Transverse colon (tissue), 4 donors: Measurements from ENCODE around the gene GALNT13. TPM values are rescaled to one million over a fixed set of nuclear protein-coding genes. Genes with fewer than 3 reads are reported as not detected.
"Not testable (repeated sequence)": the region's sequence is repeated elsewhere in the genome, so short reads cannot be mapped to it uniquely, and the experiment has no call there.

Source experiments
- DNase-seq: peaks from one replicate; pipeline ENCODE4 v3.0.0-alpha.2; 2019
- H3K27ac ChIP-seq, 4 donors: fragments of 200-600 bp; sonication (generic); 2 replicates each; pipeline ENCODE4 v1.5.1; 2016 to 2018; ENCODE audit warnings: inconsistent platforms in 4 of 4
- H3K27me3 ChIP-seq: fragments of 200-600 bp; sonication (generic); 2 replicates; pipeline ENCODE4 v1.5.1; 2017; ENCODE audit warnings: inconsistent platforms
- H3K36me3 ChIP-seq, 4 donors: fragments of 200-600 bp; sonication (generic); 2 replicates each; pipeline ENCODE4 v1.5.1; 2017 to 2019; ENCODE audit warnings: inconsistent platforms in 4 of 4
- H3K4me1 ChIP-seq, 4 donors: fragments of 200-600 bp; sonication (generic); 2 replicates each; pipeline ENCODE4 v1.5.1; 2017 to 2020; ENCODE audit warnings: inconsistent platforms in 4 of 4
- H3K4me3 ChIP-seq, 4 donors: fragments of 200-600 bp; sonication (generic); 1 replicate in 1 of 4; 2 replicates in 3 of 4; pipeline versions ENCODE4 v1.5.1 to v1.6.1; 2017 to 2019; ENCODE audit warnings: inconsistent platforms in 4 of 4
- H3K9me3 ChIP-seq, 2 donors: fragments of 200-600 bp; sonication (generic); 2 replicates each; pipeline ENCODE4 v1.5.1; 2017 to 2019; ENCODE audit warnings: inconsistent platforms in 2 of 2
- EP300 ChIP-seq: sonication (generic); formaldehyde crosslinking; IDR thresholded peaks from one replicate; pipeline ENCODE4 v1.6.1; 2017; ENCODE audit warnings: antibody characterized with exemption, low read depth
- POLR2A ChIP-seq: fragments of 450-650 bp; IDR thresholded peaks from one replicate; pipeline ENCODE4 v1.6.1; 2016; ENCODE audit warnings: antibody characterized with exemption, mild to moderate bottlenecking, moderate library complexity
- POLR2AphosphoS5 ChIP-seq, 3 donors: sonication (generic); formaldehyde crosslinking; IDR thresholded peaks; one replicate each; pipeline ENCODE4 v1.6.1; 2016; ENCODE audit warnings: antibody characterized with exemption in 3 of 3
- WGBS, 2 donors: methylation state at CpG; one replicate each; pipeline ENCODE4 v1.1.5; 2018; ENCODE audit warnings: low coverage in 1 of 2; 5-methylcytosine and 5-hydroxymethylcytosine counted together
- in situ Hi-C, 4 donors: fragments of 200-750 bp; cut with MboI; loops; one replicate each; pipeline versions ENCODE4 v1.15.0 to v1.15.1; 2017; ENCODE audit warnings: low sequenced_read_pairs in 3 of 4, low pct_ligation_motif_present in 1 of 4, low pct_unique_long_range_greater_than_20kb in 1 of 4
- intact Hi-C: fragments of 100-400 bp; cut with DNase I; formaldehyde crosslinking; loops from one replicate; pipeline ENCODE4 v1.15.1; 2023; ENCODE audit warnings: low total_unique reads
- total RNA-seq, 4 donors: library from RNA; depleted of rRNA; stranded (reverse); fragments of >200 nt; gene quantifications; one replicate each; pipeline ENCODE4 v1.1.0, GENCODE V29; 2016
- TF ChIP-seq, protein P1 (sequence below), 5 experiments: fragments of 200-600 bp in 3 of 5; fragments of 450-650 bp in 2 of 5; sonication (generic) in 3 of 5; IDR thresholded peaks; 1 replicate in 2 of 5; 2 replicates in 3 of 5; pipeline ENCODE4 v1.5.1; 2016 to 2017; ENCODE audit warnings: antibody characterized with exemption in 5 of 5, inconsistent platforms in 3 of 5, mild to moderate bottlenecking in 2 of 5, moderate library complexity in 1 of 5

Gene GALNT13
- total RNA-seq, 4 donors from 2014 or later: 0.41 to 0.95 TPM; not detected in 2

DNA sequence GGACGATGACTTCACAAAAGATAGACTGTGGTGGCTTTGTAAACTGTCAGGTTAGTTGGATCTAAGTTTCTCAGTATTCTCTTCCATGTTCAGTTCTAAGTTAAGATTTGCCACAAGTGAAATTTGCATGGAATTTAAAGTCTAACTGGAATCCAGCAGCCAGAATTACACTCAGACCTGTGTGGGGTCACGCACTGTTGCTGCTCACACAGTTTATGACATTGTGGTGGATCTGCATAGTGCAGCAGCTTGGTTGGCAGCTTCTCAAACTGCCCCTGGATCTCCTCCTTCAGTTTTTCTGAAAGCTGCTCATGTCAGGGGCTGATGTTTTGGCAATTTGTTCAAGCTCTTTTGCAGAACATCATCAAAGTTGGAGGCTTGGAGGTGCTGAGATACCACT lies 598.7 kb downstream of the GALNT13 start:
- TF ChIP-seq POLR2A (no peak), POLR2AphosphoS5 (IDR thresholded peaks at IDR 0.05) (no peak), EP300 (no peak)
- TF ChIP-seq, protein P1, sequence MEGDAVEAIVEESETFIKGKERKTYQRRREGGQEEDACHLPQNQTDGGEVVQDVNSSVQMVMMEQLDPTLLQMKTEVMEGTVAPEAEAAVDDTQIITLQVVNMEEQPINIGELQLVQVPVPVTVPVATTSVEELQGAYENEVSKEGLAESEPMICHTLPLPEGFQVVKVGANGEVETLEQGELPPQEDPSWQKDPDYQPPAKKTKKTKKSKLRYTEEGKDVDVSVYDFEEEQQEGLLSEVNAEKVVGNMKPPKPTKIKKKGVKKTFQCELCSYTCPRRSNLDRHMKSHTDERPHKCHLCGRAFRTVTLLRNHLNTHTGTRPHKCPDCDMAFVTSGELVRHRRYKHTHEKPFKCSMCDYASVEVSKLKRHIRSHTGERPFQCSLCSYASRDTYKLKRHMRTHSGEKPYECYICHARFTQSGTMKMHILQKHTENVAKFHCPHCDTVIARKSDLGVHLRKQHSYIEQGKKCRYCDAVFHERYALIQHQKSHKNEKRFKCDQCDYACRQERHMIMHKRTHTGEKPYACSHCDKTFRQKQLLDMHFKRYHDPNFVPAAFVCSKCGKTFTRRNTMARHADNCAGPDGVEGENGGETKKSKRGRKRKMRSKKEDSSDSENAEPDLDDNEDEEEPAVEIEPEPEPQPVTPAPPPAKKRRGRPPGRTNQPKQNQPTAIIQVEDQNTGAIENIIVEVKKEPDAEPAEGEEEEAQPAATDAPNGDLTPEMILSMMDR (IDR thresholded peaks at IDR 0.05): no peak

DNA sequence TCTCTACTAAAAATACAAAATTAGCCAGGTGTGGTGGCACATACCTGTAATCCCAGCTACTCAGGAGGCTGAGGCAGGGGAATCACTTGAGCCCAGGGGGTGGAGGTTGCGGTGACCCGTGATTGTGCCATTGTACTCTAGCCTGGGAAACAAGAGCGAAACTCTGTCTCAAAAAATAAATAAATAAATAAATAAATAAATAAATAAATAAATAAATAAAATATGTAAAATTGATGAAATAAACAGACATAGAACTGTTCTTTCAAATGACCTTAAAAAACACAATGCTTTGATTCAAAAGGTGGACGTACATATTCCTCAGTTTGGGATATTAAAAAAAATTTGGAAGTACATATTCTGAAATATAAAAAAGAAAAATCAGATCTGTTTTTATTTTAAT lies 599.8 kb downstream of the GALNT13 start:
- DNase-seq, H3K27me3 ChIP-seq, H3K36me3 ChIP-seq, H3K4me1 ChIP-seq, in situ Hi-C loops, H3K4me3 ChIP-seq, H3K9me3 ChIP-seq, H3K27ac ChIP-seq, intact Hi-C loops: not testable (repeated sequence)
- WGBS, 2 donors: 84 to 88% methylated on average over 3 to 4 of the region's 4 CpGs

More for the DNA sequence above, 598.7 kb downstream of the GALNT13 start:
- Histone ChIP-seq H3K27ac (no peak overlapping the region), H3K36me3 (no peaks in the 10 kb centered on the region), H3K4me3 (no peak overlapping the region), H3K9me3 (no peaks in the 10 kb centered on the region), H3K4me1 (no peaks in the 10 kb centered on the region), H3K27me3 (no peaks in the 10 kb centered on the region)
- DNase-seq: no peak
- in situ Hi-C loops (no loop called here), intact Hi-C loops (no loop called here)
- WGBS, 2 donors: 56 to 65% methylated on average over 1 to 2 of the region's 2 CpGs

DNA sequence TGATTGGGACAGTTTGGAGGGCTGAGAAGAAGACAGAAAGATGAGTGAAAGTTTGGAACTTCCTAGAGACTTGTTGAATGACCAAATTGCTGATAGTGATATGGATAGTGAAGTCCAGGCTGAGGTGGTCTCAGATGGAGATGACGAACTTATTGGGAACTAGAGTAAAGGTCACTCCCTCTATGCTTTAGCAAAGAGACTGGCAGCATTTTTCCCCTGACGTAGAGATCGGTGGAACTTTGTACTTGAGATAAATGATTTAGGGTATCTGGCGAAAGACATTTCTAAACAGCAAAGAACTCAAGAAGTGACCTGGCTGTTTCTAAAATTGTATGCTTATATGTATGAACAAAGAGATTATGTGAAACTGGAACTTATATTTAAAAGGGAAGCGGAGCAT lies 605.6 kb downstream of the GALNT13 start:
- Histone ChIP-seq H3K4me3 (no peak overlapping the region), H3K27me3 (no peaks in the 10 kb centered on the region), H3K36me3 (no peaks in the 10 kb centered on the region), H3K27ac (no peak overlapping the region), H3K4me1 (no peaks in the 10 kb centered on the region), H3K9me3 (no peaks in the 10 kb centered on the region)
- DNase-seq: no peak
- TF ChIP-seq POLR2A: no peak
- TF ChIP-seq, protein P1 (IDR thresholded peaks at IDR 0.05): no peak
- TF ChIP-seq EP300: no peak
- TF ChIP-seq POLR2AphosphoS5 (IDR thresholded peaks at IDR 0.05): no peak
- WGBS, 2 donors: 87 to 90% methylated on average over 5 of the region's 5 CpGs
- intact Hi-C loops (no loop called here), in situ Hi-C loops (no loop called here)

DNA sequence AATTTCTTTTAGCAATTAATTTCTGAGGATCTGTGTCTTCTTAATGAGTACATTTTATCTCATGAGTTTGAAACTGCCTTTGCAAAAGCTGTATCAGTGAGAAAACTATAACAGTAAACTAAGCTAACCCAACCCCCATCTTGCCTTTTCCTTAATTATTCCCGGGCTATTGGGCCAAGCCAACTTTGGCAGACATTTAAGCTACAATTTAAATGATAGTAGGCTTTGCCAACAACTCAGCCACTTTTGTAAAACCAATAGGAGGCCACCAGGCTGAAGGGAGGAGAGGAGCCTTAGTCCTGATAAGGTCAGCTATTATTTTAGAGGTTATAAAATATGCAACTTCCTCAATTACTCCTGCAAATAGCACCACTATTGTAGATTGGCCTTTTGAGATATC lies 608.8 kb downstream of the GALNT13 start:
- TF ChIP-seq POLR2A (no peak), EP300 (no peak)
- TF ChIP-seq, protein P1 (IDR thresholded peaks at IDR 0.05): no peak
- in situ Hi-C loops: no loop called here

DNA sequence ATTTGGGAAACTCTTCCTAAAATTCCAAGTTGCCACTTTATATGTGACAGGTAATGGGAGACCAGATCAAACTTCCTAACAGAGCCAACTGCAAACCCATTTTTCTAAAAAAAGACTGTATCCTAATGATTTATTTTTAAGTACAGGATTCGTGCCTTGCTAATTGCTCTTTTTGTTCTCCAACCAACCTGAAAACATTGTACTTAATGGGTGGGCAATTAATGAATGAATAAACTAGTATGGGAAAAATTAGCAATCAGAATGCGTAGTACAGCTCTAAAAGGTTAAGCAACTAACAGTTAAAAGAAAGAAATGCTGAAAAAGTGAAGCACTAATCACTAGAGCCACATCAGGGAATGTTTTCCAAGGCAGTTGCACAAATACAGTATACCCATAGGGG lies 609.6 kb downstream of the GALNT13 start:
- no peaks in the 10 kb centered on the region for H3K4me1 ChIP-seq
- no peak for TF ChIP-seq POLR2AphosphoS5 (IDR thresholded peaks at IDR 0.05)
- TF ChIP-seq EP300: no peak
- no peak for TF ChIP-seq POLR2A
- TF ChIP-seq, protein P1 (IDR thresholded peaks at IDR 0.05): no peak
- H3K36me3 ChIP-seq: no peaks in the 10 kb centered on the region
- no peaks in the 10 kb centered on the region for H3K9me3 ChIP-seq
- intact Hi-C loops: no loop called here
- in situ Hi-C loops: no loop called here
- no peaks in the 10 kb centered on the region for H3K27me3 ChIP-seq
- no peak overlapping the region for H3K4me3 ChIP-seq
- no peak overlapping the region for H3K27ac ChIP-seq
- 70 to 77% methylated on average over 2 of the region's 2 CpGs for WGBS, 2 donors
- no peak for DNase-seq

More for the DNA sequence above, 608.8 kb downstream of the GALNT13 start:
- intact Hi-C loops: no loop called here
- Histone ChIP-seq H3K27me3 (no peaks in the 10 kb centered on the region), H3K4me1 (no peaks in the 10 kb centered on the region), H3K36me3 (no peaks in the 10 kb centered on the region), H3K9me3 (no peaks in the 10 kb centered on the region), H3K27ac (no peak overlapping the region), H3K4me3 (no peak overlapping the region)
- WGBS, 2 donors: 17 to 26% methylated on average over 1 of the region's 1 CpG
- DNase-seq: no peak
